GM19463 (cell line): ENCODE results near the gene CHMP2A.
"Not testable (repeated sequence)": the region's sequence is repeated elsewhere in the genome, so short reads cannot be mapped to it uniquely, and the experiment has no call there.

Experiments
- ATAC-seq: cut with Tn5 transposase; IDR thresholded peaks from one replicate; pipeline ENCODE4 v1.9.1; 2021; ENCODE audit warnings: mild to moderate bottlenecking, moderate library complexity; ENCODE audit not compliant: unreplicated experiment

CHMP2A gene

GRCh38 chr19:58554494-58555368 is at the start of gene CHMP2A:
TSS of gene CHMP2A (minus strand) at chr19:58555105. CDS start at chr19:58554212, 893 bp downstream.
- ATAC-seq: peak; percentile 32

- ATAC-seq: no peak
Measured at GRCh38 chr19:58586133-58586765, 31.3 kb upstream of the CHMP2A start.

GRCh38 chr19:58585442-58586132 is 30.7 kb upstream of the CHMP2A start:
- no peak for ATAC-seq

GRCh38 chr19:58584498-58585441 is 29.9 kb upstream of the CHMP2A start:
- ATAC-seq: no peak

- no peak for ATAC-seq
Measured at GRCh38 chr19:58582985-58583384, 28.1 kb upstream of the CHMP2A start.

- peak; percentile 92 for ATAC-seq
Measured at GRCh38 chr19:58581227-58582141, 26.6 kb upstream of the CHMP2A start.

GRCh38 chr19:58579473-58580142 is 24.7 kb upstream of the CHMP2A start:
- no peak for ATAC-seq

GRCh38 chr19:58578012-58578925 is 23.4 kb upstream of the CHMP2A start:
- ATAC-seq: no peak

- not testable (repeated sequence) for ATAC-seq
Measured at GRCh38 chr19:58577581-58577980, 22.7 kb upstream of the CHMP2A start.

GRCh38 chr19:58575183-58576041 is 20.5 kb upstream of the CHMP2A start:
- ATAC-seq: peak; percentile 41

- ATAC-seq: no peak
Measured at GRCh38 chr19:58573658-58574164, 18.8 kb upstream of the CHMP2A start.

GRCh38 chr19:58572818-58573657 is 18.1 kb upstream of the CHMP2A start, which contains the start of gene MZF1:
TSS of gene MZF1 (minus strand) at chr19:58573335. CDS start at chr19:58571389, 1,946 bp downstream.
- ATAC-seq: peak; percentile 52

GRCh38 chr19:58572026-58572817 is 17.3 kb upstream of the CHMP2A start:
- ATAC-seq: no peak

- ATAC-seq: no peak
Measured at GRCh38 chr19:58571575-58571947, 16.7 kb upstream of the CHMP2A start.
